A673 (cell line): ENCODE measurements around the gene MTMR8.

Source experiments
- CTCF ChIP-seq: fragments of 300-800, 200-600 bp; sonication (generic); conservative IDR thresholded peaks from 2 replicates; pipeline ENCODE4 v1.5.1; 2017; ENCODE audit warnings: low read depth, mild to moderate bottlenecking, antibody characterized with exemption, low read length, moderate library complexity, mixed read lengths
- EZH2 ChIP-seq: fragments of 200-600 bp; sonication (generic); IDR thresholded peaks from 2 replicates; pipeline ENCODE4 v1.6.1; 2017; ENCODE audit warnings: borderline replicate concordance, low read depth, mild to moderate bottlenecking, mixed read lengths, antibody characterized with exemption, low read length; ENCODE audit not compliant: poor library complexity, severe bottlenecking

DNA sequence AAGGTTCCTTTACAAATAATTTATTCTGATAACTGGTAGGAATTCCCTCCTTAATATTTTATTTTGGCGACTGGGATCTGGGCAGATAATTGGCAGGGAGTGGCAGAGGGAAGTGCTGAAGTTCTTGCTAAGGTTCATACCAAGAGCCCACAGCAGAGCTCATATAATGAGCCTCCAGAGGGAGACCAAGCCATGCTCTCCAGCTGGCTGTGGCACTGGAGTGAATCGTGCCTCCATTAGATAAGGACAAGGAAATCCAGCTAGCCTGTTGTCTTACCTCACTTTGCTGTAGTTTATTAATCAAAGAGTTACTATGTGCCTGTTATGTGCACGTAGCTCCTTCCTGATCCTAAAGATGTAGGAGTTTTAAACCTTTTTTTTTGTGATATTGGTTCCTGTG, 166.1 kb downstream of the MTMR8 start:
- TF ChIP-seq CTCF (no peak), EZH2 (no peak)
